Adrenal gland (tissue), 5 donors: ENCODE data around the gene RBPJ.

Source experiments
- CTCF ChIP-seq, 6 experiments: fragments of 450-650 bp in 4 of 6; fragments of 200-600 bp in 2 of 6; sonication (generic) in 1 of 6; IDR thresholded peaks; 1 replicate in 5 of 6; 2 replicates in 1 of 6; pipeline versions ENCODE4 v1.5.1 to v1.8.0; 2016 to 2021; ENCODE audit warnings: antibody characterized with exemption in 6 of 6, mild to moderate bottlenecking in 2 of 6, moderate library complexity in 1 of 6
- POLR2A ChIP-seq, 2 donors: fragments of 450-650 bp; IDR thresholded peaks; one replicate each; pipeline ENCODE4 v1.6.1; 2017; ENCODE audit warnings: antibody characterized with exemption in 2 of 2, mild to moderate bottlenecking in 2 of 2, moderate library complexity in 1 of 2
- donor health status: DM: no; HTN: no; CAD: no.

GRCh38 chr4:26334366-26334765 is 13.6 kb downstream of the RBPJ start:
- TF ChIP-seq CTCF (IDR thresholded peaks at IDR 0.05) (no peak), POLR2A (IDR thresholded peaks at IDR 0.05) (no peak)
